ENCODE data around the gene TBC1D3B.

DNA sequence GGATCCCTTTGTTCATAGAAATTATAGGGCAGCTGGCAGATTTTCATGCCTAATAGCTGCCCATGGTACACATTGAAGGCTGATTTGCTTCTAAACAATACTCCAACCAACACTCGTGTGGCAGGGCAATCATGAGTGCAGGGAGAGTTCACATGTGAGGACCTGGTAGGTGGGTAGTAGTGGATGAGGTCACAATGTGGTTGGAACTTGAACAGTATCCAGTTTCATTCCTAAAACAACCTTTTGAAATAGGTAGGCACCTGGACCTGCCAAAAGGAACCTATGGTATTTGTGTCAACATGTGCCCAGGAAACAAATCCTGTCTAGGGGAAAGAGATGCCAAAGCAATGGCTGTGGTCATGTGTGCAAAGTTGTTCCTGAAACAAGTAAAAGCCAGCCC, 40.0 kb downstream of the TBC1D3B start:
- no peak for TF ChIP-seq ZNF670 (tag by site-specific recombination; IDR thresholded peaks at IDR 0.05; ENCODE audit: low read depth)
- TF ChIP-seq ZNF391 (tag by site-specific recombination; IDR thresholded peaks at IDR 0.05; ENCODE audit: borderline replicate concordance, low read depth), result no peak
- TF ChIP-seq, protein P1, sequence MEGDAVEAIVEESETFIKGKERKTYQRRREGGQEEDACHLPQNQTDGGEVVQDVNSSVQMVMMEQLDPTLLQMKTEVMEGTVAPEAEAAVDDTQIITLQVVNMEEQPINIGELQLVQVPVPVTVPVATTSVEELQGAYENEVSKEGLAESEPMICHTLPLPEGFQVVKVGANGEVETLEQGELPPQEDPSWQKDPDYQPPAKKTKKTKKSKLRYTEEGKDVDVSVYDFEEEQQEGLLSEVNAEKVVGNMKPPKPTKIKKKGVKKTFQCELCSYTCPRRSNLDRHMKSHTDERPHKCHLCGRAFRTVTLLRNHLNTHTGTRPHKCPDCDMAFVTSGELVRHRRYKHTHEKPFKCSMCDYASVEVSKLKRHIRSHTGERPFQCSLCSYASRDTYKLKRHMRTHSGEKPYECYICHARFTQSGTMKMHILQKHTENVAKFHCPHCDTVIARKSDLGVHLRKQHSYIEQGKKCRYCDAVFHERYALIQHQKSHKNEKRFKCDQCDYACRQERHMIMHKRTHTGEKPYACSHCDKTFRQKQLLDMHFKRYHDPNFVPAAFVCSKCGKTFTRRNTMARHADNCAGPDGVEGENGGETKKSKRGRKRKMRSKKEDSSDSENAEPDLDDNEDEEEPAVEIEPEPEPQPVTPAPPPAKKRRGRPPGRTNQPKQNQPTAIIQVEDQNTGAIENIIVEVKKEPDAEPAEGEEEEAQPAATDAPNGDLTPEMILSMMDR (tag by site-specific recombination; IDR thresholded peaks at IDR 0.05), result no peak
- TF ChIP-seq ZNF530 (tag by site-specific recombination; IDR thresholded peaks at IDR 0.05; ENCODE audit: low read depth), result no peak
- no peak for TF ChIP-seq ZNF561 (tag by site-specific recombination; IDR thresholded peaks at IDR 0.05; ENCODE audit: borderline replicate concordance)
- TF ChIP-seq, protein P2, sequence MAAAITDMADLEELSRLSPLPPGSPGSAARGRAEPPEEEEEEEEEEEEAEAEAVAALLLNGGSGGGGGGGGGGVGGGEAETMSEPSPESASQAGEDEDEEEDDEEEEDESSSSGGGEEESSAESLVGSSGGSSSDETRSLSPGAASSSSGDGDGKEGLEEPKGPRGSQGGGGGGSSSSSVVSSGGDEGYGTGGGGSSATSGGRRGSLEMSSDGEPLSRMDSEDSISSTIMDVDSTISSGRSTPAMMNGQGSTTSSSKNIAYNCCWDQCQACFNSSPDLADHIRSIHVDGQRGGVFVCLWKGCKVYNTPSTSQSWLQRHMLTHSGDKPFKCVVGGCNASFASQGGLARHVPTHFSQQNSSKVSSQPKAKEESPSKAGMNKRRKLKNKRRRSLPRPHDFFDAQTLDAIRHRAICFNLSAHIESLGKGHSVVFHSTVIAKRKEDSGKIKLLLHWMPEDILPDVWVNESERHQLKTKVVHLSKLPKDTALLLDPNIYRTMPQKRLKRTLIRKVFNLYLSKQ (tag by site-specific recombination; IDR thresholded peaks at IDR 0.05; ENCODE audit: borderline replicate concordance), result no peak
- TF ChIP-seq ZBTB48 (tag by site-specific recombination; IDR thresholded peaks at IDR 0.05), result no peak

Data from HEK293 (cell line).